DOHH2 (cell line): ENCODE data around the gene DNAI2.

Experiments
- EZH2phosphoT487 ChIP-seq: fragments of 200-600 bp; sonication (generic); IDR thresholded peaks from 2 replicates; pipeline ENCODE4 v1.6.1; 2017; ENCODE audit warnings: borderline replicate concordance, mild to moderate bottlenecking, antibody characterized with exemption, low read length, moderate library complexity, mixed read lengths
- TF ChIP-seq, protein P1 (sequence below): fragments of 200-600 bp; sonication (generic); IDR thresholded peaks from one replicate; pipeline ENCODE4 v1.5.1; 2014; ENCODE audit warnings: antibody characterized with exemption, mild to moderate bottlenecking, low read depth, low read length; ENCODE audit not compliant: poor library complexity, severe bottlenecking

DNA sequence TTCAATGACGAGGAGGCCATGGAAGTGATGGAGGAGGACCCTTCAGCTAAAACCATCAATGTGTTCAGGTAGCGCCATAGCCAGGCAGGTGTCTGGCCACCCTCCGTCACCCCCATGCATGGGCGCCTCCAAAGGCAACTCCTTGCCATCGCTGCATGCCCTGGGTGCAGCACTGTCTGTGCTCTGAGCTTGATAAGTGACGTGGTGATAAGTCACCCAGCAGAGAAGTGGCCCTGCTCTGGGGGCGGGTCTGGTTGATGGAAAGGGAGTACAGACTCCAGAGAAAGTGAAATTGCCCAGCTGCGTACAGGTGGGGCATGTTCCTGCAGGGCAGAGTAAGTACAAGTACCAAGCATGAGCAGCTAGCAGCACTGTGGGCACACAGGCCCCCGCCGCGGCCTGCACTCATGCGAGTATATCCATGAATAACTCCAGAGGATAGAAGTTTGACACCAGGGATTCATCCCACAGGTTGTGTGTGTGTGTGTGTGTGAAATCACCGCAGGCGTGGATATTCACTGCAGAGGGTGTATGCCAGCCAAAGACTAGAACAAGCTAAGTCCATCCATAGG is 13.1 kb downstream of the DNAI2 start:
- TF ChIP-seq, protein P1, sequence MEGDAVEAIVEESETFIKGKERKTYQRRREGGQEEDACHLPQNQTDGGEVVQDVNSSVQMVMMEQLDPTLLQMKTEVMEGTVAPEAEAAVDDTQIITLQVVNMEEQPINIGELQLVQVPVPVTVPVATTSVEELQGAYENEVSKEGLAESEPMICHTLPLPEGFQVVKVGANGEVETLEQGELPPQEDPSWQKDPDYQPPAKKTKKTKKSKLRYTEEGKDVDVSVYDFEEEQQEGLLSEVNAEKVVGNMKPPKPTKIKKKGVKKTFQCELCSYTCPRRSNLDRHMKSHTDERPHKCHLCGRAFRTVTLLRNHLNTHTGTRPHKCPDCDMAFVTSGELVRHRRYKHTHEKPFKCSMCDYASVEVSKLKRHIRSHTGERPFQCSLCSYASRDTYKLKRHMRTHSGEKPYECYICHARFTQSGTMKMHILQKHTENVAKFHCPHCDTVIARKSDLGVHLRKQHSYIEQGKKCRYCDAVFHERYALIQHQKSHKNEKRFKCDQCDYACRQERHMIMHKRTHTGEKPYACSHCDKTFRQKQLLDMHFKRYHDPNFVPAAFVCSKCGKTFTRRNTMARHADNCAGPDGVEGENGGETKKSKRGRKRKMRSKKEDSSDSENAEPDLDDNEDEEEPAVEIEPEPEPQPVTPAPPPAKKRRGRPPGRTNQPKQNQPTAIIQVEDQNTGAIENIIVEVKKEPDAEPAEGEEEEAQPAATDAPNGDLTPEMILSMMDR, result no peak
- TF ChIP-seq EZH2phosphoT487, result no peak
